HL-60 (cell line): ENCODE results near the gene GRIN2C.

Experiments
- DNase-seq, 2 experiments: peaks; one replicate each; pipeline ENCODE4 v3.0.0-alpha.2; 2010 to 2020; ENCODE audit warnings: low read depth in 1 of 2, low spot score in 1 of 2
- H3K27ac ChIP-seq: fragments of 250-450 bp; sonication (Bioruptor Pico); replicated peaks from 2 replicates; pipeline ENCODE4 v1.5.1; 2020; ENCODE audit warnings: mild to moderate bottlenecking, moderate library complexity
- H3K27me3 ChIP-seq: fragments of 250-450 bp; sonication (Bioruptor Pico); 2 replicates; pipeline ENCODE4 v1.5.1; 2021; ENCODE audit warnings: mild to moderate bottlenecking, moderate library complexity; ENCODE audit not compliant: insufficient read depth, poor library complexity, severe bottlenecking
- H3K4me3 ChIP-seq: replicated peaks from 2 replicates; pipeline ENCODE4 v1.5.1; 2011; ENCODE audit warnings: mild to moderate bottlenecking, control low read depth, low read length; ENCODE audit not compliant: insufficient read depth
- GABPA ChIP-seq: IDR thresholded peaks from 2 replicates; pipeline ENCODE4 v1.6.1; 2012; ENCODE audit warnings: low read depth
- POLR2AphosphoS5 ChIP-seq: IDR thresholded peaks from 2 replicates; pipeline ENCODE4 v1.6.1; 2012; ENCODE audit warnings: low read depth
- REST ChIP-seq: IDR thresholded peaks from 2 replicates; pipeline ENCODE4 v1.6.1; 2012; ENCODE audit warnings: low read depth; ENCODE audit not compliant: insufficient replicate concordance
- SPI1 ChIP-seq: IDR thresholded peaks from 2 replicates; pipeline ENCODE4 v1.6.1; 2012; ENCODE audit warnings: low read depth, mild to moderate bottlenecking, borderline replicate concordance
- TF ChIP-seq, protein P1 (sequence below): IDR thresholded peaks from one replicate; pipeline ENCODE4 v1.5.1; 2011; ENCODE audit warnings: low read length, control low read depth, inconsistent platforms; ENCODE audit not compliant: insufficient read depth

GRIN2C gene

GRCh38 chr17:74858672-74859458, 820 bp downstream of the GRIN2C start:
- TF ChIP-seq POLR2AphosphoS5 (no peak), SPI1 (no peak), GABPA (no peak)
- H3K27ac ChIP-seq = no peak overlapping the region
- H3K27me3 ChIP-seq = peaks cover 53% of the 10 kb centered on the region
- DNase-seq = no peak
- H3K4me3 ChIP-seq = no peak overlapping the region

DNA sequence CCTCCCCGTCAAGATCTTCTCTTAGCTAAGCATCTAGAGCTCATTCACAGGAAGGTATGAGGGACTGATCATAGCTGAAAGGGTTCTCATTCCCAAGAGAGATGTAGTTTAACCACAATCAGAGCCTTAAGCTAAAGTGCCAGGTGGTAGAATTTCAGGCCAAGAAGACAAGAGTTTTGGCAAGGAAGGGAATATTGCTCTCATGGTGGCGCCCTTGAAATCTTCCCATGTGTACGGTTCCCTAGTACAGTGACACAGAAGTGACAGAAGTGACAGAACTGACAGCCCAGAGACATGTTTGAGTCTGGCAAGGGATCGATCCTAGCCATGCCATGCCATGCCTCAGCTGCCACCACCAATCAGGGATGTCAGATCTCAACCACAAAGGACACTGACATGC, 2.5 kb downstream of the GRIN2C start:
- DNase-seq = no peak
- Histone ChIP-seq H3K27me3 (peaks cover 68% of the 10 kb centered on the region), H3K27ac (no peak overlapping the region), H3K4me3 (no peak overlapping the region)
- TF ChIP-seq POLR2AphosphoS5 (no peak), SPI1 (no peak), GABPA (no peak), REST (no peak)
- TF ChIP-seq, protein P1, sequence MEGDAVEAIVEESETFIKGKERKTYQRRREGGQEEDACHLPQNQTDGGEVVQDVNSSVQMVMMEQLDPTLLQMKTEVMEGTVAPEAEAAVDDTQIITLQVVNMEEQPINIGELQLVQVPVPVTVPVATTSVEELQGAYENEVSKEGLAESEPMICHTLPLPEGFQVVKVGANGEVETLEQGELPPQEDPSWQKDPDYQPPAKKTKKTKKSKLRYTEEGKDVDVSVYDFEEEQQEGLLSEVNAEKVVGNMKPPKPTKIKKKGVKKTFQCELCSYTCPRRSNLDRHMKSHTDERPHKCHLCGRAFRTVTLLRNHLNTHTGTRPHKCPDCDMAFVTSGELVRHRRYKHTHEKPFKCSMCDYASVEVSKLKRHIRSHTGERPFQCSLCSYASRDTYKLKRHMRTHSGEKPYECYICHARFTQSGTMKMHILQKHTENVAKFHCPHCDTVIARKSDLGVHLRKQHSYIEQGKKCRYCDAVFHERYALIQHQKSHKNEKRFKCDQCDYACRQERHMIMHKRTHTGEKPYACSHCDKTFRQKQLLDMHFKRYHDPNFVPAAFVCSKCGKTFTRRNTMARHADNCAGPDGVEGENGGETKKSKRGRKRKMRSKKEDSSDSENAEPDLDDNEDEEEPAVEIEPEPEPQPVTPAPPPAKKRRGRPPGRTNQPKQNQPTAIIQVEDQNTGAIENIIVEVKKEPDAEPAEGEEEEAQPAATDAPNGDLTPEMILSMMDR = no peak

GRCh38 chr17:74856112-74856511, 3.6 kb downstream of the GRIN2C start:
- H3K4me3 ChIP-seq = no peak overlapping the region
- TF ChIP-seq, protein P1 = no peak
- TF ChIP-seq REST = no peak
- TF ChIP-seq SPI1 = no peak
- TF ChIP-seq GABPA = no peak
- TF ChIP-seq POLR2AphosphoS5 = no peak
- no peak for DNase-seq
- peaks cover 71% of the 10 kb centered on the region for H3K27me3 ChIP-seq
- no peak overlapping the region for H3K27ac ChIP-seq

DNA sequence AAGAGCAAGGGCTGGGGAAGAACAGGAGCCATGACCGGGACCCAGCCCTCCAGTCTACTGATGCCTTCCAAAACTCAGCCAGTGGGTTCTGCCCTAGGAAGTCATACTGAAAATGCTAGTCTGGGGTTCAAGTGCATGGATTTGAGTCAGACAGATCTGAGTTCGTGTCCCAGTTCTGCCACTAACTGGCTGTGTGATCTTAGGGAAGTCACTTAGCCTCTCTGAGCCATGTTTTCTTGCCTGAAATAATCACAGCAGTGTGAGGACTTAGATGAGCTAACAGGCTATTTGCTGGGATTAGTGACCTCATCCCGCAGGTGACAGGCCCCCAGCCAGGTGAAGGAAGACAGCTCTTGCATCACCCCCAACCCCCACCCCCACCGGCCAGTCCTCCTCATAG, 4.4 kb downstream of the GRIN2C start:
- Histone ChIP-seq H3K27me3 (peaks cover 65% of the 10 kb centered on the region), H3K4me3 (no peak overlapping the region), H3K27ac (no peak overlapping the region)
- TF ChIP-seq REST (no peak), POLR2AphosphoS5 (no peak), GABPA (no peak), SPI1 (no peak)
- TF ChIP-seq, protein P1 = no peak
- DNase-seq = no peak
